Mammary epithelial cell (primary cell): ENCODE measurements around the gene MAGI1.

ENCODE experiments used
- EZH2 ChIP-seq: IDR thresholded peaks from 2 replicates; pipeline ENCODE4 v1.6.1; 2012; ENCODE audit warnings: low read length, inconsistent platforms, borderline replicate concordance
- TF ChIP-seq, protein P1 (sequence below), 2 donors: IDR thresholded peaks in 1 of 2; conservative IDR thresholded peaks in 1 of 2; 2 replicates each; pipeline ENCODE4 v1.5.1; 2011 to 2012; ENCODE audit warnings: inconsistent platforms in 2 of 2, low read length in 2 of 2, mild to moderate bottlenecking in 2 of 2, control low read depth in 1 of 2, low read depth in 1 of 2; ENCODE audit not compliant: insufficient read depth in 1 of 2; ENCODE audit errors: extremely low read depth in 1 of 2

- TF ChIP-seq, protein P1, sequence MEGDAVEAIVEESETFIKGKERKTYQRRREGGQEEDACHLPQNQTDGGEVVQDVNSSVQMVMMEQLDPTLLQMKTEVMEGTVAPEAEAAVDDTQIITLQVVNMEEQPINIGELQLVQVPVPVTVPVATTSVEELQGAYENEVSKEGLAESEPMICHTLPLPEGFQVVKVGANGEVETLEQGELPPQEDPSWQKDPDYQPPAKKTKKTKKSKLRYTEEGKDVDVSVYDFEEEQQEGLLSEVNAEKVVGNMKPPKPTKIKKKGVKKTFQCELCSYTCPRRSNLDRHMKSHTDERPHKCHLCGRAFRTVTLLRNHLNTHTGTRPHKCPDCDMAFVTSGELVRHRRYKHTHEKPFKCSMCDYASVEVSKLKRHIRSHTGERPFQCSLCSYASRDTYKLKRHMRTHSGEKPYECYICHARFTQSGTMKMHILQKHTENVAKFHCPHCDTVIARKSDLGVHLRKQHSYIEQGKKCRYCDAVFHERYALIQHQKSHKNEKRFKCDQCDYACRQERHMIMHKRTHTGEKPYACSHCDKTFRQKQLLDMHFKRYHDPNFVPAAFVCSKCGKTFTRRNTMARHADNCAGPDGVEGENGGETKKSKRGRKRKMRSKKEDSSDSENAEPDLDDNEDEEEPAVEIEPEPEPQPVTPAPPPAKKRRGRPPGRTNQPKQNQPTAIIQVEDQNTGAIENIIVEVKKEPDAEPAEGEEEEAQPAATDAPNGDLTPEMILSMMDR (conservative IDR thresholded peaks at IDR 0.05 in 1 of 2, IDR thresholded peaks at IDR 0.05 in 1 of 2; ENCODE audit: extremely low read depth in 1 of 2, insufficient read depth in 1 of 2, low read depth in 1 of 2, low read length in 2 of 2) = no peak
- no peak for TF ChIP-seq EZH2
Measured at GRCh38 chr3:65936908-65937638, 101.6 kb downstream of the MAGI1 start.
